Measurements from ENCODE around the gene TMEM95.
A peak's percentile ranks its signal among the peaks of the same experiment; 100 is the strongest.

The TMEM95 gene

DNA sequence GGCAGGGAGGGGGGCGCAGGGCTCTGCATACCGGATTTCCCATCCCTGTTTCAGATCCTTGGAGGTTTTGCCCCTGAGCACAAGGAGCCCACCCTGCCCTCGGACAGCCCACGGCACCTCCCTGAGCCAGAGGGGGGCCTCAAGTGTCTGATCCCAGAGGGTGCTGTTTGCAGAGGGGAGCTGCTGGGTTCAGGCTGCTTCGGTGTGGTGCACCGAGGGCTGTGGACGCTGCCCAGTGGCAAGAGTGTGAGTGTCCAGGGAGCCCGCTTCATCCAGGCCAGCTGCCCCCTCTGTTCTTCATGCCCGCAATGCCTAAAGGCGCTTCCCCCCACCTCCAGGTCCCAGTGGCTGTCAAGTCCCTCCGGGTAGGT, 28.4 kb downstream of the TMEM95 start:
- H3K27ac Mint-ChIP-seq, result no peak overlapping the region
- H3K27me3 Mint-ChIP-seq, result peaks cover 25 to 43% of the 10 kb centered on the region in 2 donors
- H3K4me1 Mint-ChIP-seq (ENCODE audit: low read depth in 2 of 2), result peaks cover 5 to 9% of the 10 kb centered on the region in 2 donors
- ATAC-seq (replicated peaks), result no peak
- H3K9me3 Mint-ChIP-seq, result no peaks in the 10 kb centered on the region
- no peak for DNase-seq
- peak overlapping the region; percentile 65 to 71 for H3K4me3 Mint-ChIP-seq
- H3K36me3 Mint-ChIP-seq (ENCODE audit: insufficient read depth), result peaks cover 13% of the 10 kb centered on the region

DNA sequence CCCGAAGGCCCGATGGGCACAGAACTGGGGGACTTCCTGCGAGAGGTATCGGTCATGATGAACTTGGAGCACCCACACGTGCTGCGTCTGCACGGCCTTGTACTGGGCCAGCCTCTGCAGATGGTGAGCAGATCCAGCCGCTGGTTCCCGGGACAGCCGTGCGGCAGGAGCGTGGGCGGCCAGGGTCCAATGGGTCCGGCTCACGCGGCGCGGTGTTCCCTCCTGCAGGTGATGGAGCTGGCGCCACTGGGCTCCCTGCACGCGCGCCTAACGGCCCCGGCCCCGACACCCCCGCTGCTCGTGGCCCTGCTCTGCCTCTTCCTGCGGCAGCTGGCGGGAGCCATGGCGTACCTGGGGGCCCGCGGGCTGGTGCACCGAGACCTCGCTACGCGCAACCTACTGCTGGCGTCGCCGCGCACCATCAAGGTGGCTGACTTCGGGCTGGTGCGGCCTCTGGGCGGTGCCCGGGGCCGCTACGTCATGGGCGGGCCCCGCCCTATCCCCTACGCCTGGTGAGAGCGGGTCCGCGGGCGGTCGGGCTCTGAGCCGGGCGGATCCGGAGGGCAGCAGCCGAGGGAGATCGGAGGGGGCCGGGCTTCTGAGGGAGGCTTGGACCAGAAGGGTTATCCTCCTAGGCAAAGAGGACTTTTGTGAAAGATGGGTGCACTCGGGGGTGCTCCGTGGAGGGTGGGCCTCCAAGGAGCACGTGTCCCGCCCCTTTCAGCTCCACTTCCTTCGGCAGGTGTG, 29.0 kb downstream of the TMEM95 start:
- Mint-ChIP-seq H3K4me3 (peak overlapping the region; percentile 65 to 71), H3K27ac (peak overlapping the region; percentile 70 to 72), H3K4me1 (ENCODE audit: low read depth in 2 of 2) (peaks cover 5 to 9% of the 10 kb centered on the region in 2 donors), H3K27me3 (peaks cover 24 to 39% of the 10 kb centered on the region in 2 donors), H3K36me3 (ENCODE audit: insufficient read depth) (peaks cover 13% of the 10 kb centered on the region), H3K9me3 (no peaks in the 10 kb centered on the region)
- DNase-seq (peak; percentile 66 to 74 (median 73)), ATAC-seq (replicated peaks) (peak; percentile 96)

DNA sequence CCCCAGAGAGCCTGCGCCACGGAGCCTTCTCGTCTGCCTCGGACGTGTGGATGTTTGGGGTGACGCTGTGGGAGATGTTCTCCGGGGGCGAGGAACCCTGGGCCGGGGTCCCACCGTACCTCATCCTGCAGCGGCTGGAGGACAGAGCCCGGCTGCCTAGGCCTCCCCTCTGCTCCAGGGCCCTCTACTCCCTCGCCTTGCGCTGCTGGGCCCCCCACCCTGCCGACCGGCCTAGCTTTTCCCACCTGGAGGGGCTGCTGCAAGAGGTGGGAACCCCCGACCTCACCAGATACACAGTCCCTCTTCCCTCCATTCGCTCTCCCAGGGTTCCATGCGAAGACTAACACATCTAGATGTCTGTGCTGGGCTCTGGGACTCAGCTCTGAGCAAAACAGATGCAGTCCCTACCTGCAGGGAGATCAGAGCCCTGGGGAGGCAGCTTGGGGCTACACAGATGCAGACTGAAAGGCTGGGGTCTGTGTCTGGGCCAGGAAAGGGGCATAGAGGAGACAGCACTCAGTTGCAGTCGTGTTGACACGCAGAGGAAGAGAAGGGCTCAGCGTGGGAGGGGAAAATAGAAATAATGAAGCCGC, 29.6 kb downstream of the TMEM95 start:
- peaks cover 5 to 9% of the 10 kb centered on the region in 2 donors for H3K4me1 Mint-ChIP-seq (ENCODE audit: low read depth in 2 of 2)
- peak overlapping the region; percentile 70 to 72 for H3K27ac Mint-ChIP-seq
- ATAC-seq (replicated peaks) (no peak), DNase-seq (no peak)
- peak overlapping the region; percentile 65 to 71 for H3K4me3 Mint-ChIP-seq
- no peaks in the 10 kb centered on the region for H3K9me3 Mint-ChIP-seq
- peaks cover 17% of the 10 kb centered on the region for H3K36me3 Mint-ChIP-seq (ENCODE audit: insufficient read depth)
- H3K27me3 Mint-ChIP-seq, result peaks cover 18 to 33% of the 10 kb centered on the region in 2 donors

DNA sequence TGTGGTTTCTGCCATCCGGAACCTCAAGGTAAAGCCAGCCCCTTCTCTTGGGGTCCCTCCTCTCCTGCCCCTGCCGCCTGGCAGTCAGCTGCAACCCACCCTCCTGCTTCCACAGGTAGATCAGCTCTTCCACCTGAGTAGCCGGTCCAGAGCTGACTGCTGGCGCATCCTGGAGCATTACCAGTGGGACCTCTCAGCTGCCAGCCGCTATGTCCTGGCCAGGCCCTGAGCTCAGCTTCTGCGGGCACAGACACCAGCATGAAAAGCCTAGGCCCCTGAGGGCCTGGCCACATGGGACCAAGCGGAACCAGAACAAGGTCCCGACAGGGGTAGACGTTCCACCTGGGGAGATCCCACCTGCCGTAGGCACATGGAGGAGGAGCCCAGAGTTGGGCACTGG, 33.9 kb downstream of the TMEM95 start:
- no peaks in the 10 kb centered on the region for H3K9me3 Mint-ChIP-seq
- H3K27ac Mint-ChIP-seq, result no peak overlapping the region
- H3K27me3 Mint-ChIP-seq, result no peaks in the 10 kb centered on the region
- peaks cover 20 to 23% of the 10 kb centered on the region in 2 donors for H3K4me1 Mint-ChIP-seq (ENCODE audit: low read depth in 2 of 2)
- ATAC-seq (replicated peaks) (no peak), DNase-seq (no peak)
- no peak overlapping the region for H3K4me3 Mint-ChIP-seq
- H3K36me3 Mint-ChIP-seq (ENCODE audit: insufficient read depth), result peaks cover 27% of the 10 kb centered on the region

DNA sequence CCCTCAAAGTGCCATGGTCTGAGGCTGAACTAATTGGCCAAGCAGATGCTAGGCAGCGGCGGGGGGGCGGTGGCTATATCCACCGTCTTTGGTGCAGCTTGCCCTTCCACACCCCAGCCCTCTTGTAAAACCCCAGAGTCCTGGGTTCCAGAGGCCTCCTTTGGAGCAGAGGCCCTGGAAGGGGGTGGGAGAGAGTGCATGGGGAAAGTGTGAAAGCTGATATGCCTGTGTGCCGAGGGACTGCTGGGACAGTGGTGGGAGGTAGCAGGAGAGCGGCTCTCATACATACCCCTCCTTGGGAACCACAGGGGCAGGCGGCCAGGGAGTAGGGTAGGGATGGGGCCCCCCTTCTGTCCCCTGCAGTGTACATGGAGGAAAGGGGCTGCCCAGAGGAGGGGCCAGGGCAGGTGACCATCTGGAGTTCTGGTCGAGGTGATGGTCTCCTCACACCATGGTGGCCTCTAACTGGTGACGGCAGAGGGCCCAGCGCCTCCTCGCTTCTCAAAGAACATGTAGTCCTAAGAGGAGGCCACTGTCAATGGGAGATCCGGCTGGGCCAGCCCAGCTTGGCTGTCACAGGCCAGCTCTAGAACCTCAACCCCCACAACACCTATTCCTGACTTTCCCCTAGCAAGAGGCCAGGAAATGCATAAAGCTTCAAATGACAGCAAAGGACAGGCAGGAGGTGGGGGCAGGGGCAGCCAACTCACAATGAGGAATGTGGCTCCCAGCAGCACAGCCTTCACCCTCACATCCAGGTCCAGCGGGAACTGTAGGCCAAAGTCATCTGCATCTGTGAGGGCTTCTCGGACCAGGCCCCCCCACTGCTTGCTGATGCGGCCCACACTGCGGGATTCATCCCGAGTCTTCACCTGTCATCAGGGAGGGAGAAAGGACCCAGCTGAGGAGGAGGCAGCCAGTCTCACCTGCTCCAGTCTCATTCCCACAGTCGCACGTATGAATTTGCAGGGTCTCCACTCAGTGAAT, 35.3 kb downstream of the TMEM95 start:
- no peak overlapping the region for H3K4me3 Mint-ChIP-seq

DNA sequence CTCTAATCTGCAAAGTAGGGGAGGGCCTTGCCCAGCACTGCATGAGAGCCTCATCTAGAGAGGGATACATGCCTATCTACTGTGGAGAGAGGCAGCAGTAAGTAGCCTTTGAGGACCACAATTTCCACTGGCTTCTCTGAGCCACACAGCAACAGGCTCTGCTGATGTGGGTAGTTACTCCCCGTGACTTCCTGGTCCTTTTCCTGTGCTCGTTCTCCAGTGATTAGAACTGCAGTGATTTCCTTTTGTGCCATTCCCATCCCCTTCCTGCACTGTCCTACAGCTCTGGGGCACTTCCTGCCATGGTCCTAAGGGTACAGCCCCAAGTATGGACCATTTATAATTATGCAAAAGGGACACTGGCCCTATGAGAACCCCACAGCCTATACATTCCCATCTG, 36.4 kb downstream of the TMEM95 start:
- H3K4me3 Mint-ChIP-seq, result no peak overlapping the region
- no peak for ATAC-seq (replicated peaks)

More for the DNA sequence above, 35.3 kb downstream of the TMEM95 start:
- H3K27ac Mint-ChIP-seq, result peak overlapping the region; percentile 39 to 71
- H3K27me3 Mint-ChIP-seq, result no peaks in the 10 kb centered on the region
- no peaks in the 10 kb centered on the region for H3K9me3 Mint-ChIP-seq
- DNase-seq (no peak), ATAC-seq (replicated peaks) (no peak)
- peaks cover 29% of the 10 kb centered on the region for H3K36me3 Mint-ChIP-seq (ENCODE audit: insufficient read depth)
- H3K4me1 Mint-ChIP-seq (ENCODE audit: low read depth in 2 of 2), result peaks cover 22 to 24% of the 10 kb centered on the region in 2 donors

DNA sequence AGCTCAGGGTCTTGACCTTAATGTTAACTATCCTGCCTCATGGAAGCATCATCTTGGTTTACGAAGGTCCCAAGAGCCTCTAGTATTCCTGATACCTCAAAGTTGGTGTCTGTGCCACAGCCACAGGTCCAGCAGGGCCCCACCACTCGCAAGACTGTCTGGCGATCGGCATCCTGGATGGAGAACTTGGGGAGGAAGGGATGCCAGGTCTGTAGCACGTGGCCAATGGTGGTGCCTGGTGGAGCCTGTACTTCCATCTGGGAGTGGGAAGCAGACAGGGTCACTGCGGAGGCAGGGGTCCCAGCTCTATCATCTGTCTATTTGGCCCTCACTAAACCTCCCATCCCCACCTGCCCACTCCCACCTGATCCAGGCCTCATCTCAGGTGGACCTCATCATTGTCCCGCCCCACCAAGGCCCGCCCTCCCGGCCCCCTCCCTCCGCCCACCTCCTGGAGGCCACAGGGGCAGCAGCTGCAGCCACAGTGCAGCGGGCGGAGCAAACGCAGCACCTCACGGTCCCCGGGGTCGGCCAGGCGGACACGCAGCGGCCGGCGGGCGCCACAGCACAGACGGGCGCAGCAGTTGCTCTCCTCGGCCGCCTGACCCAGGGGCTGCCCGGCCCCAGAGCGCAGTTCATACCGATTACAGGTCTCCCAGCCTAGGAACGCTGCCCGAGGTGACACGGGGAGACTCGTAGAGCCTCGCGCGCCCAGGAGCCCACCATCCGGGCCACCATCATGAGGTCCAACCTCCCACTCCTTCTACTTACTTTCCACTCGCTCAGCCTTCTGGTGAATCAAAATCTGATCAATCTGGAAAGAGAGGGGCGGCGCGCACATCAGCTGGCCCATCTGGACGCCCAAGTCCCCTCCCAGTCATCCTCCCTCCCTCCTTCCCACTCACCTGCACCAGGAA, 38.0 kb downstream of the TMEM95 start:
- DNase-seq, result no peak
- Mint-ChIP-seq H3K4me1 (ENCODE audit: low read depth in 2 of 2) (peaks cover 20 to 24% of the 10 kb centered on the region in 2 donors), H3K36me3 (ENCODE audit: insufficient read depth) (peaks cover 24% of the 10 kb centered on the region), H3K27ac (peak overlapping the region; percentile 95 to 96), H3K27me3 (no peaks in the 10 kb centered on the region), H3K4me3 (peak overlapping the region; percentile 92 to 97), H3K9me3 (no peaks in the 10 kb centered on the region)
- no peak for ATAC-seq (replicated peaks)

More for the DNA sequence above, 36.4 kb downstream of the TMEM95 start:
- peaks cover 29% of the 10 kb centered on the region for H3K36me3 Mint-ChIP-seq (ENCODE audit: insufficient read depth)
- no peak for DNase-seq
- no peaks in the 10 kb centered on the region for H3K9me3 Mint-ChIP-seq
- H3K27ac Mint-ChIP-seq, result peak overlapping the region in 1 of 2 donors; percentile 63
- no peaks in the 10 kb centered on the region for H3K27me3 Mint-ChIP-seq
- H3K4me1 Mint-ChIP-seq (ENCODE audit: low read depth in 2 of 2), result peaks cover 22 to 24% of the 10 kb centered on the region in 2 donors

DNA sequence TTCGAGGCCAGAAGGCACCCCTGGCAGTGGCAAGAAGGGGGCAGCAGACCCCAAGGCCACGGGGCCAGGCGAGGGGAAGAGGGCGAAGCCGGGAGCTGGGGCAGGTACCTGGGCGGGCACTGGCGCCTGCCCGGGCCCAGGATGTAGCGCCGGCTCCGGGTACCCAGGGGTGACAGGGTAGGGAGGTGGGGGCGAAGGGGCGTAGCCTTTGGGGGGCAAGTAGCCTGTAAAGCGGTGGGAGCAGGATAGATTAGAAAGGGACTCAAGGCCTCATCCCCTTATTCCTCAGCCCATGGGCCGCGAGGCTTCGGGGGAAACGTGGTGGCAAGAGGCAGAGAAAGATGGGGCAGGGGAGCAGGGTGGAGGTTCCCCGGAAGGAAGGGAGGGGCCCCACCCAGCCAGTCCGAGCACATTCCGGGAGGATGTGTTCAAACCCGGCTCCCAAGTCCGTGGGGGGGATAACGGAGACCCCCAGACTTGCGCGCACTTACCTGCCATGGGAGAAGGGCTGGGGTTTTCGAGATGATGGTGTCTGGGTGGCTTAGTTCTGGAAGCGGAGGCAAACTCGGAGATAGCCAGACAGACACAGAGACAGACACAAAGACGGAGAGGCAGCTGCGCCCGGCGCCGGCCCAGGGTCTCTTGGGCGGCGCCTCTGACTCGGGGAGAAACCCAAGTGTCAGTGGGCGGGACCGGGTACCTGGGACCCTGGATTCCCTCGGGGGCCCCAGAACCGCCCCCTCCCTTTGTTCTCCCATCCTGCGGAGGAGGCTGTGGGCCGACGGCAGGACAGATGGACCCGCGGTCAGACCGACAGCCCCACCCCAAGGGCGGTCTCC, 38.9 kb downstream of the TMEM95 start:
- Mint-ChIP-seq H3K27ac (peak overlapping the region; percentile 95 to 96), H3K4me3 (peak overlapping the region; percentile 92 to 97), H3K36me3 (ENCODE audit: insufficient read depth) (peaks cover 24% of the 10 kb centered on the region), H3K4me1 (ENCODE audit: low read depth in 2 of 2) (peaks cover 20 to 24% of the 10 kb centered on the region in 2 donors), H3K27me3 (no peaks in the 10 kb centered on the region), H3K9me3 (no peaks in the 10 kb centered on the region)
- ATAC-seq (replicated peaks), result peak; percentile 72
- DNase-seq, result peak in 2 of 3 experiments; percentile 69 to 70

DNA sequence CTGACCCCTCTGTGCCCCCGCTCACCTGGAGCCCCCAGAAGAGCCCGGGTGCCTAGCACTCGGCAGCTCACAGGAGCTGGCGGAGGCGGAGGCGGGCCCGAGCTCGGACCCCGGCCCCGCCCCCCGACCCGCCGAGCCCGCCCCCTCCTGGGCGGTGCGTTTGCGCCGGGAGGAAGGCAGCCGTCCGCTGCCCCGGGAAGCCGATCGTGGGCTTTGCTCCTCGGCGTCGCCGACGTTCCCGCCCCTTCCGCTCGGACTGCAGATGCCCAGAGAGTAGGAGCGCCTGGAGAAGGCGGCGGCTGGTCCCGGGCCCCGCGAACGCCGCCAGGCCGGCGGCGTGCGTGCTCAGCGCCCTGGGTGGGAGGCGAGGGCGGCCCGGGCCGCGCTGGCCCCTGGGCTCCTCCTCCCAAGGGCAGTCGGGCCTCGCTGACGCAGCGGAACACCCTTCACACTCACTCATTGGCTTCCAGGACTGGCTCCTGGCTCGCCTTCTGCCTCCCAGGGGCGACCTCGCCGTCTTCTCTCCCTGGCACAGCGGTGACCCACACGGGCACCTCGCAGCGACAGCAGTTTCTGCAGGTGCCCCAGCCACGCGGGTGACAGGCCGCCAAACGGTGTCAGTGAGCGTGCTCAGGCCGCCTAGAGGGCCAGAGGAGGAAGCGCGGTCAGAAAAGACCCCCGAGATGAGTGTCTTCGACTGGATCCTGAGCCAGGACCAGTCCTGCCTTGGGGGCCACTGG, 39.7 kb downstream of the TMEM95 start, which contains the start of gene PLSCR3:
PLSCR3 (minus strand) TSS at position 74 of the 740 bp plus-strand sequence. CDS start 415 bp downstream, outside the sequence.
- no peaks in the 10 kb centered on the region for H3K27me3 Mint-ChIP-seq
- H3K4me1 Mint-ChIP-seq (ENCODE audit: low read depth in 2 of 2), result peaks cover 20 to 24% of the 10 kb centered on the region in 2 donors
- H3K27ac Mint-ChIP-seq, result peak within 1 kb of the TSS; percentile 95 to 96
- DNase-seq, result peak; percentile 78 to 82 (median 82)
- H3K9me3 Mint-ChIP-seq, result no peaks in the 10 kb centered on the region
- peaks cover 20% of the 10 kb centered on the region for H3K36me3 Mint-ChIP-seq (ENCODE audit: insufficient read depth)
- H3K4me3 Mint-ChIP-seq, result peak within 1 kb of the TSS; percentile 92 to 97
- peak; percentile 86 for ATAC-seq (replicated peaks)

DNA sequence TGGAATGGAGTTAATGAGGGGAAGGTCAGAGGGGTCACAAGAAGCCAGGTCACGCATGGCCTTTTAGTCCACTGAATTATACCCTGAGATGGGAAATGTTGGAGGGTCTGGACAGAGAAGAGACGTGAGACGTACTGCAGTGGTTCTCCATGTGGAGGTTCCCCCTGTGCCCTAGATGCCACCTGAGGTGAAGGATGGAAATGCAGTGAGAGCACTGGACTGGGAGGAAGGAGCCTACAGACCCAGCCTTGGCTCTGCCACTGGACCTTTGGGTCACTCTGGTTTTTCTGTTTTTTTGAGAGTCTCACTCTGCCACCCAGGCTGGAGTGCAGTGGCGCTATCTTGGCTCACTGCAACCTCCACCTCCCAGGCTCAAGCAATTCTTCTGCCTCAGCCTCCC, 41.2 kb downstream of the TMEM95 start:
- no peak overlapping the region for H3K4me3 Mint-ChIP-seq
- ATAC-seq (replicated peaks), result no peak
- DNase-seq, result no peak
- no peak overlapping the region for H3K27ac Mint-ChIP-seq
- no peaks in the 10 kb centered on the region for H3K27me3 Mint-ChIP-seq
- no peaks in the 10 kb centered on the region for H3K9me3 Mint-ChIP-seq
- H3K36me3 Mint-ChIP-seq (ENCODE audit: insufficient read depth), result peaks cover 12% of the 10 kb centered on the region
- H3K4me1 Mint-ChIP-seq (ENCODE audit: low read depth in 2 of 2), result peaks cover 15 to 21% of the 10 kb centered on the region in 2 donors

DNA sequence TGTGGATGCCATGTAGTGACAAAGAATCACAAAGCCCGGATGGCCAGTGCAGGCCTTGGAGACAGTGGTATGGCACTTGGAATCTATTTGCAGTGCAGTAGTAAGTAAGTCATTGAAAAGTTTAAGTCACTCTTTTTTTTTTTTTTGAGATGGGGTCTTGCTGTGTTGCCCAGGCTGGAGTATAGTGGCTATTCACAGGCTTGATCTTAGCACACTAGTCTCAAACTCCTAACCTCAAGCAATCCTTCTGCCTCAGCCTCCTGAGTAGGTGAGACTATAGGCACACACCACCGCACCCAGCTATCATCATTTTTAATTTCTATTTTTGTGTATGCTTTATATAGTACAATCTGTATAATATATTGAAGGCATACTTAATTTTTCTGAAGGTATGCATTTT, 43.7 kb downstream of the TMEM95 start:
- Mint-ChIP-seq H3K9me3 (no peaks in the 10 kb centered on the region), H3K27me3 (no peaks in the 10 kb centered on the region), H3K4me1 (ENCODE audit: low read depth in 2 of 2) (peaks cover 12 to 16% of the 10 kb centered on the region in 2 donors), H3K4me3 (no peak overlapping the region), H3K36me3 (ENCODE audit: insufficient read depth) (peaks cover 3% of the 10 kb centered on the region), H3K27ac (no peak overlapping the region)
- DNase-seq (no peak), ATAC-seq (replicated peaks) (no peak)
